HG02943 (cell line): ENCODE data around the gene CCM2L.
"Not testable (repeated sequence)": the region's sequence is repeated elsewhere in the genome, so short reads cannot be mapped to it uniquely, and the experiment has no call there.

Experiments
- ATAC-seq: cut with Tn5 transposase; IDR thresholded peaks from one replicate; pipeline ENCODE4 v1.9.1; 2021; ENCODE audit warnings: mild to moderate bottlenecking, low read depth, moderate library complexity; ENCODE audit not compliant: unreplicated experiment

CCM2L gene

GRCh38 chr20:32027643-32028042 lies 17.4 kb downstream of the CCM2L start:
- ATAC-seq, result no peak

GRCh38 chr20:32028647-32029372 lies 18.6 kb downstream of the CCM2L start:
- no peak for ATAC-seq

GRCh38 chr20:32029561-32029960 lies 19.3 kb downstream of the CCM2L start:
- no peak for ATAC-seq

GRCh38 chr20:32031007-32031958 lies 21.0 kb downstream of the CCM2L start:
- ATAC-seq, result no peak

GRCh38 chr20:32033316-32033715 lies 23.1 kb downstream of the CCM2L start:
- no peak for ATAC-seq

- not testable (repeated sequence) for ATAC-seq
Observed at GRCh38 chr20:32033721-32034120, 23.5 kb downstream of the CCM2L start.

- ATAC-seq, result no peak
Observed at GRCh38 chr20:32034581-32035425, 24.6 kb downstream of the CCM2L start.

- no peak for ATAC-seq
Observed at GRCh38 chr20:32035426-32035779, 25.2 kb downstream of the CCM2L start.

- ATAC-seq, result no peak
Observed at GRCh38 chr20:32036252-32036651, 26.0 kb downstream of the CCM2L start.

- ATAC-seq, result no peak
Observed at GRCh38 chr20:32036716-32037485, 26.7 kb downstream of the CCM2L start.

GRCh38 chr20:32037929-32038328 lies 27.7 kb downstream of the CCM2L start:
- no peak for ATAC-seq

GRCh38 chr20:32040142-32040953 lies 30.1 kb downstream of the CCM2L start:
- no peak for ATAC-seq

- ATAC-seq, result no peak
Observed at GRCh38 chr20:32045999-32046398, 35.8 kb downstream of the CCM2L start.

GRCh38 chr20:32050324-32050841 lies 40.1 kb downstream of the CCM2L start:
- no peak for ATAC-seq

GRCh38 chr20:32050851-32051556 lies 40.8 kb downstream of the CCM2L start:
- ATAC-seq, result no peak

GRCh38 chr20:32051720-32052089 lies 41.5 kb downstream of the CCM2L start:
- ATAC-seq, result no peak

GRCh38 chr20:32052090-32052777 lies 42.0 kb downstream of the CCM2L start, which contains the start of gene HCK:
TSS of gene HCK (plus strand) at chr20:32052242.
- no peak for ATAC-seq
